WERI-Rb-1 (cell line): ENCODE data around the gene NRAP.
"Not testable (repeated sequence)": the region's sequence is repeated elsewhere in the genome, so short reads cannot be mapped to it uniquely, and the experiment has no call there.

Experiments
- DNase-seq: peaks from one replicate; pipeline ENCODE4 v3.0.0-alpha.2; 2020
- H3K27ac ChIP-seq: fragments of 250-450 bp; sonication (Bioruptor Pico); 2 replicates; pipeline ENCODE4 v1.5.1; 2020; ENCODE audit warnings: mild to moderate bottlenecking, moderate library complexity
- H3K27me3 ChIP-seq: fragments of 250-450 bp; sonication (Bioruptor Pico); 2 replicates; pipeline ENCODE4 v1.5.1; 2021; ENCODE audit warnings: mild to moderate bottlenecking, low read depth, moderate library complexity; ENCODE audit not compliant: insufficient read depth, severe bottlenecking
- H3K36me3 ChIP-seq: fragments of 250-450 bp; sonication (Bioruptor Pico); 2 replicates; pipeline ENCODE4 v1.5.1; 2020; ENCODE audit warnings: mild to moderate bottlenecking, moderate library complexity
- H3K4me3 ChIP-seq: 2 replicates; pipeline ENCODE4 v1.5.1; 2011; ENCODE audit warnings: low read depth, mild to moderate bottlenecking, control low read depth, low read length
- H3K9me3 ChIP-seq: fragments of 250-450 bp; sonication (Bioruptor Pico); 2 replicates; pipeline ENCODE4 v1.5.1; 2021; ENCODE audit warnings: mild to moderate bottlenecking, moderate library complexity; ENCODE audit not compliant: severe bottlenecking
- TF ChIP-seq, protein P1 (sequence below): IDR thresholded peaks from 2 replicates; pipeline ENCODE4 v1.5.1; 2011; ENCODE audit warnings: low read depth, mild to moderate bottlenecking, control low read depth, inconsistent platforms, low read length

The NRAP gene

DNA sequence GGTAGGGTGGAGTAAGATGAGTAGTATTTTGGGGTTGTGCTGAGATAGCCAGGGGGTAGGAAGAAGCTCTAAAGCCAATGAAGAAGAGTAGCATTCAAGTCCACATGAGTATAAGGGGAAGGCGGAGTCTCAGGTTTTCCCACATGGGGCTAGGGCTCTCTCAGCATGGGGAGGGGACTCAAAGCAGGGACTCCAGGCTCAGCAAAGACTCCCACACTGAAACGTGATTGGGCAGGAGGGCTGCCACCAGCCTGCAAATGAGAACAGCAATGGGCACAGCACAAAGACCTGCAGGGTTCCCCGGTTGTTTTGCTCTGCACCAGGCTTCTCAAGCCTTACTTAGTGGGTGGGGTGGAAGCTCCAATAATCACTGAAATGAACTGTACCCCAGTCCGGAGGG, 1.5 kb upstream of the NRAP start:
- TF ChIP-seq, protein P1, sequence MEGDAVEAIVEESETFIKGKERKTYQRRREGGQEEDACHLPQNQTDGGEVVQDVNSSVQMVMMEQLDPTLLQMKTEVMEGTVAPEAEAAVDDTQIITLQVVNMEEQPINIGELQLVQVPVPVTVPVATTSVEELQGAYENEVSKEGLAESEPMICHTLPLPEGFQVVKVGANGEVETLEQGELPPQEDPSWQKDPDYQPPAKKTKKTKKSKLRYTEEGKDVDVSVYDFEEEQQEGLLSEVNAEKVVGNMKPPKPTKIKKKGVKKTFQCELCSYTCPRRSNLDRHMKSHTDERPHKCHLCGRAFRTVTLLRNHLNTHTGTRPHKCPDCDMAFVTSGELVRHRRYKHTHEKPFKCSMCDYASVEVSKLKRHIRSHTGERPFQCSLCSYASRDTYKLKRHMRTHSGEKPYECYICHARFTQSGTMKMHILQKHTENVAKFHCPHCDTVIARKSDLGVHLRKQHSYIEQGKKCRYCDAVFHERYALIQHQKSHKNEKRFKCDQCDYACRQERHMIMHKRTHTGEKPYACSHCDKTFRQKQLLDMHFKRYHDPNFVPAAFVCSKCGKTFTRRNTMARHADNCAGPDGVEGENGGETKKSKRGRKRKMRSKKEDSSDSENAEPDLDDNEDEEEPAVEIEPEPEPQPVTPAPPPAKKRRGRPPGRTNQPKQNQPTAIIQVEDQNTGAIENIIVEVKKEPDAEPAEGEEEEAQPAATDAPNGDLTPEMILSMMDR = no peak
- Histone ChIP-seq H3K36me3 (no peaks in the 10 kb centered on the region), H3K27me3 (no peaks in the 10 kb centered on the region), H3K27ac (no peak overlapping the region), H3K4me3 (no peak overlapping the region), H3K9me3 (no peaks in the 10 kb centered on the region)
- no peak for DNase-seq

DNA sequence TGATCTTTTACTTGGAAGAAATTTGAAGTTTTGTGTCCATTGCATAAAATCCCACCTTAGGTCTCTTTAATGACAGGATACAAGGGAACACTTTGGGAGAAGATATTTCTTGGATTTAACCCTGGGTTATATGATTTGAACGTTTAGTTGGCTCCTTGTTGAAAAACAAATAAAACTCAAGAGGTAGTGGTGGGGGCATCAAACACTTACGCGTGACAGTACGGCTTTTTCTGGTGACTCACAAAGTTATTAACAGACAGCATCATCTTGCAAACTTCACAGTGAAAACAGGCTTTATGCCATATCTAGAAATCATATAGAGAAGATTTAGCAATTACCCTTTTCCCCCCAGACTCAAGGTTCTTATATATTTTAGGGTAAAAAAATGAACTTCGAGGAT, 699 bp downstream of the NRAP start:
- H3K27ac ChIP-seq = no peak overlapping the region
- no peaks in the 10 kb centered on the region for H3K9me3 ChIP-seq
- no peak overlapping the region for H3K4me3 ChIP-seq
- H3K27me3 ChIP-seq = no peaks in the 10 kb centered on the region
- TF ChIP-seq, protein P1 = no peak
- no peaks in the 10 kb centered on the region for H3K36me3 ChIP-seq
- no peak for DNase-seq

DNA sequence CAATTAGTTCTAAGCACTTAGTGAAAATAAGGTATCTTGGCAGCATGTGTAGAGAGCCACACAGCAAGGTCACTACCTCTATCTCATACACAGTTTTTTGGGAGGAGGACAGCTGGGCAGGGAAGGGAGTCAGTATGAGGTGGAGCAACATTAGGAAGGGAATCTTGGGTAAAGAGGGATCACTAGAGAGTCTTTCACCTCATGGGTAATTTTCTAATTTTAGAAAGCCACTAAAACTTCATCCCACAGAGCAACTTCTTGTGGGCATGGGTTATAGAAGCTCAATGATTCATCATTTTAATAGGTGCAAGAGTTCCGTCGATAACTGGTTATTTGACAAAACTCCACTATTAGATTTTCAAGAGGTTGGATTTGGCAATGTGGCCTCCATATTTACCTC, 2.5 kb downstream of the NRAP start:
- Histone ChIP-seq H3K4me3 (no peak overlapping the region), H3K36me3 (no peaks in the 10 kb centered on the region), H3K9me3 (no peaks in the 10 kb centered on the region), H3K27ac (no peak overlapping the region), H3K27me3 (no peaks in the 10 kb centered on the region)
- TF ChIP-seq, protein P1 = no peak
- no peak for DNase-seq

DNA sequence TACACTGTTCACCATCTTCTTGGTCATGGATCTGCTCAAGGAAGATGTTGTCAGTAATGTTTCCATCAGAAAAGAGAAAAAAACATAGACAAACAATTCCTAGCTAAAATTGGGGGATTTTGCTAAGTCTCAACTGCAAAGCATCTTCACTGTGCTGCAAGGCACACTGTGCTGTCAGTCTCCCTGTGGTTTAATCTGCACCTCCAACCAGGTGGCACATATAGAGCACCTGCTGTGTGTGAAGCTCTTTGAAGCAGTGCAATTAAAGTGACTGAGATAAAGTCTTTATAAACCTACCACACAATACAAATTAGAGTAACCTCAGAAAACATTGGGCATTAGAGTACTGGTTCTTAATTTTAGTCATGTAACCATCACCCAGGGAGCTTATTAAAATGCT, 6.3 kb downstream of the NRAP start:
- no peak for DNase-seq
- TF ChIP-seq, protein P1 = no peak
- H3K36me3 ChIP-seq = no peaks in the 10 kb centered on the region
- no peaks in the 10 kb centered on the region for H3K27me3 ChIP-seq
- H3K9me3 ChIP-seq = no peaks in the 10 kb centered on the region
- no peak overlapping the region for H3K27ac ChIP-seq
- no peak overlapping the region for H3K4me3 ChIP-seq

DNA sequence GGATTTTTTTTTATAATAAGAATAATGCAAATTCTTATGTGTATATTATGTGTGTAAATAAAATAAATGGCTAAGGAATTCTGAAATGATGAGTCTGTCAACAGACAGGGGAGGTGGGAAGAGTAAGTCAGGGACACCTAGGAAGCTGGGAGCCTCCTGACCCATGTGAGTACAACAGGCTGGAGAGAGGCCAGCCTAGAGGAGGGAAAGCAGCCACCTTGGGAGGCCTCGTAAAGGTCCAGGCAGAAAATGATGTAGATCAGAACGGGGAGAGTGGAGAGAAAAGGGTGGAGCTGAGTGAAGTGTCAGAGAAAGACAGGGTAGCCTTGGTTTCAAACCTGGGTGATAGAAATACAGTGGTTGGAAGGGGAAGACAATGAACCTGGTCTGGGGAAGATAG, 6.9 kb downstream of the NRAP start:
- no peak for DNase-seq
- Histone ChIP-seq H3K36me3 (no peaks in the 10 kb centered on the region), H3K4me3 (no peak overlapping the region), H3K27ac (no peak overlapping the region), H3K27me3 (no peaks in the 10 kb centered on the region), H3K9me3 (no peaks in the 10 kb centered on the region)
- TF ChIP-seq, protein P1 = no peak

DNA sequence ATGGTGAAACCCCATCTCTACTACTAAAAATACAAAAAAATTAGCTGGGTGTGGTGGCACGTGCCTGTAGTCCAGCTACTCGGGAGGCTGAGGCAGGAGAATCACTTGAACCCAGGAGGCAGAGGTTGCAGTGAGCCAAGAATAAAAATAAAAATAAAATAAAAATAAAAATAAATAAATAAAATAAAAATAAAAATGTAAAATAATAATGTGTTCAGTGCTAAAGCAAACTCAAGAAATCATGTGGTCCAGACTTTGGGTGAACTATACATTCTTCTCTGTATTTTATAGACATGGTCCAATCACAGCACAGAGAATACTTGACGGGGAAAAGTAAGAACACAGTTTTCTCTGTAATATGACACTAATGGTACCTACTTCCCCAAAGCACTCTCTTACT, 11.4 kb downstream of the NRAP start:
- H3K9me3 ChIP-seq, H3K27ac ChIP-seq, DNase-seq, H3K4me3 ChIP-seq, H3K36me3 ChIP-seq, H3K27me3 ChIP-seq: not testable (repeated sequence)
